ENCODE results near the gene RAB3A. TPM values are rescaled to one million over a fixed set of nuclear protein-coding genes. Genes with fewer than 3 reads are reported as not detected.

RAB3A gene
- total and polyA plus RNA-seq, 2 donors (not counting 3 experiments of a cell fraction or from before 2014, with no cell fraction given), result 0.88 to 0.90 TPM

DNA sequence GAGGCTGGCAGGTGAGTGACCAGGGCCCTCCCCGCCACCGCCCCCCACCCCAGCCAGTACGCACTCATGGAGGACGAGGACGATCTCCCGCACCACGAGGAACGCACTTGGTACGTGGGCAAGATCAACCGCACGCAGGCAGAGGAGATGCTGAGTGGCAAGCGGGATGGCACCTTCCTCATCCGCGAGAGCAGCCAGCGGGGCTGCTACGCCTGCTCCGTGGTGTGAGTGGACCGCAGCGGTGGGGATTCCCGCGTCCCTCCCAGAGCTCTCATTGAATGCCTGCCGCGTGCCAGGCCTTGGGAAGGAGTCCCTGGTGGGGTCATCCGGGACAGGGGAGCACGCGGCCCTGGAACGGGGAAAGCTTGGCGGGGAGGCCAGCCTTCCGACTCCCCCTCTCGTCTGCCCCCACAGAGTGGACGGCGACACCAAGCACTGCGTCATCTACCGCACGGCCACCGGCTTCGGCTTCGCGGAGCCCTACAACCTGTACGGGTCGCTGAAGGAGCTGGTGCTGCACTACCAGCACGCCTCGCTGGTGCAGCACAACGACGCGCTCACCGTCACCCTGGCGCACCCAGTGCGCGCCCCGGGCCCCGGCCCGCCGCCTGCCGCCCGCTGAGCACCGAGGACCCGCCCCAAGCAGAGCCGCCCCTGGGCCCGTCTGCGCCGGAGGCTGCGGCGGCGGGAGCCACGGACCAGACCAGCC, 35.0 kb downstream of the RAB3A start:
- no peak for TF ChIP-seq MYC (IDR thresholded peaks at IDR 0.05; ENCODE audit: low read depth, low read length)
- no peak for TF ChIP-seq JUN (IDR thresholded peaks at IDR 0.05; ENCODE audit: borderline replicate concordance, insufficient read depth, insufficient read length, low read depth)
- no peak for TF ChIP-seq FOS (IDR thresholded peaks at IDR 0.05; ENCODE audit: borderline replicate concordance, insufficient read depth, low read length)
- TF ChIP-seq, protein P1, sequence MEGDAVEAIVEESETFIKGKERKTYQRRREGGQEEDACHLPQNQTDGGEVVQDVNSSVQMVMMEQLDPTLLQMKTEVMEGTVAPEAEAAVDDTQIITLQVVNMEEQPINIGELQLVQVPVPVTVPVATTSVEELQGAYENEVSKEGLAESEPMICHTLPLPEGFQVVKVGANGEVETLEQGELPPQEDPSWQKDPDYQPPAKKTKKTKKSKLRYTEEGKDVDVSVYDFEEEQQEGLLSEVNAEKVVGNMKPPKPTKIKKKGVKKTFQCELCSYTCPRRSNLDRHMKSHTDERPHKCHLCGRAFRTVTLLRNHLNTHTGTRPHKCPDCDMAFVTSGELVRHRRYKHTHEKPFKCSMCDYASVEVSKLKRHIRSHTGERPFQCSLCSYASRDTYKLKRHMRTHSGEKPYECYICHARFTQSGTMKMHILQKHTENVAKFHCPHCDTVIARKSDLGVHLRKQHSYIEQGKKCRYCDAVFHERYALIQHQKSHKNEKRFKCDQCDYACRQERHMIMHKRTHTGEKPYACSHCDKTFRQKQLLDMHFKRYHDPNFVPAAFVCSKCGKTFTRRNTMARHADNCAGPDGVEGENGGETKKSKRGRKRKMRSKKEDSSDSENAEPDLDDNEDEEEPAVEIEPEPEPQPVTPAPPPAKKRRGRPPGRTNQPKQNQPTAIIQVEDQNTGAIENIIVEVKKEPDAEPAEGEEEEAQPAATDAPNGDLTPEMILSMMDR (IDR thresholded peaks at IDR 0.05; ENCODE audit: extremely low read depth in 1 of 2, insufficient read depth in 1 of 2, low read depth in 1 of 2, low read length in 2 of 2), result no peak
- no peak for TF ChIP-seq EZH2 (IDR thresholded peaks at IDR 0.05; ENCODE audit: borderline replicate concordance, low read depth, low read length, severe bottlenecking)
- TF ChIP-seq, protein P2, sequence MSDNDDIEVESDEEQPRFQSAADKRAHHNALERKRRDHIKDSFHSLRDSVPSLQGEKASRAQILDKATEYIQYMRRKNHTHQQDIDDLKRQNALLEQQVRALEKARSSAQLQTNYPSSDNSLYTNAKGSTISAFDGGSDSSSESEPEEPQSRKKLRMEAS (IDR thresholded peaks at IDR 0.05; ENCODE audit: insufficient read depth, insufficient read length), result no peak
- TF ChIP-seq GATA2 (IDR thresholded peaks at IDR 0.05; ENCODE audit: insufficient read depth, insufficient read length, low read depth, low read length), result no peak
- TF ChIP-seq POLR2A (IDR thresholded peaks at IDR 0.05; ENCODE audit: low read depth, low read length), result no peak
- TF ChIP-seq POLR2AphosphoS5 (IDR thresholded peaks at IDR 0.05; ENCODE audit: insufficient read depth, low read depth, low read length), result no peak
- Histone ChIP-seq H3K4me3 (replicated peaks in 1 of 3; ENCODE audit: insufficient read depth in 1 of 3, low read depth in 1 of 3, low read length in 3 of 3) (no peak overlapping the region), H3K4me2 (ENCODE audit: insufficient read depth, low read length) (no peak overlapping the region), H3K79me2 (ENCODE audit: control insufficient read depth, insufficient read depth, low read length) (no peaks in the 10 kb centered on the region), H3K36me3 (ENCODE audit: control insufficient read depth in 2 of 2, extremely low read depth in 1 of 2, insufficient read depth in 2 of 2, low read length in 2 of 2) (peaks cover 8 to 24% of the 10 kb centered on the region in 2 experiments), H2AFZ (ENCODE audit: low read depth, low read length) (no peak overlapping the region), H3K9me1 (replicated peaks; ENCODE audit: control insufficient read depth, extremely low read depth, insufficient read depth, low read length) (no peaks in the 10 kb centered on the region), H3K9me3 (replicated peaks; ENCODE audit: control insufficient read depth, insufficient read depth, low read length) (no peaks in the 10 kb centered on the region), H4K20me1 (replicated peaks; ENCODE audit: control insufficient read depth, extremely low read depth, insufficient read depth, low read length) (no peaks in the 10 kb centered on the region), H3K27ac (ENCODE audit: insufficient read depth, low read depth, low read length) (no peak overlapping the region), H3K9ac (replicated peaks; ENCODE audit: extremely low read depth, insufficient read depth, low read length) (no peak overlapping the region), H3K4me1 (ENCODE audit: control insufficient read depth, extremely low read depth, insufficient read depth, low read length) (peaks cover 3% of the 10 kb centered on the region), H3K27me3 (ENCODE audit: control insufficient read depth in 2 of 2, insufficient read depth in 2 of 2, low read length in 2 of 2) (no peaks in the 10 kb centered on the region)
- ChIA-PET CTCF (interaction anchor here (1.0 to 6.0 kb wide), 10 partner anchors 8 to 231 kb away, joined by 3 to 138 read pairs (median 5); partner anchors contain the start of genes MPV17L2 and PIK3R2), POLR2A (no interaction called here)
- BruUV-seq (replicated peaks), result no TSS peak
- intact Hi-C loops (cut with micrococcal nuclease), result loop anchor here (1.0 to 2.0 kb wide), 3 partner anchors 56 to 162 kb away; no protein-coding TSS in a partner anchor
- no peak for DNase-seq (ENCODE audit: low read depth, low spot score)
- dilution Hi-C loops (cut with MboI; ENCODE audit: extremely low pct_ligation_motif_present, low sequenced_read_pairs), result no loop called here
- no peak for FAIRE-seq
